Gastrocnemius medialis (tissue), 4 donors: ENCODE measurements around the gene ADARB2.

ENCODE experiments used
- CTCF ChIP-seq, 5 experiments: fragments of 450-650 bp in 3 of 5; fragments of 200-600 bp in 2 of 5; sonication (generic) in 2 of 5; IDR thresholded peaks in 4 of 5; conservative IDR thresholded peaks in 1 of 5; 1 replicate in 4 of 5; 2 replicates in 1 of 5; pipeline ENCODE4 v1.5.1; 2016 to 2019; ENCODE audit warnings: antibody characterized with exemption in 5 of 5, mild to moderate bottlenecking in 3 of 5, moderate library complexity in 3 of 5
- POLR2A ChIP-seq, 2 donors: fragments of 450-650 bp; IDR thresholded peaks; one replicate each; pipeline ENCODE4 v1.6.1; 2017; ENCODE audit warnings: antibody characterized with exemption in 2 of 2, mild to moderate bottlenecking in 2 of 2, moderate library complexity in 2 of 2

- TF ChIP-seq CTCF (IDR thresholded peaks at IDR 0.05 in 4 of 5, conservative IDR thresholded peaks at IDR 0.05 in 1 of 5) (no peak), POLR2A (IDR thresholded peaks at IDR 0.05) (no peak)
Observed at GRCh38 chr10:1233031-1233430, 504.3 kb downstream of the ADARB2 start.
